Activated naive CD4-positive, alpha-beta T cell treated with anti-CD3 and anti-CD28 coated beads, Interleukin-2, amount 10 ng/mL, durations not matched to agents 7 days and 5 days (primary cell): Measurements from ENCODE around the gene CER1.

Source experiments
- CTCF ChIA-PET: fragments of 350-600 bp; sonication (Branson Sonifier 250); formaldehyde crosslinking; loops from one replicate; lab custom pipeline; 2021; ENCODE audit warnings: antibody characterized with exemption; lab: Charles Lee
- DNase-seq: peaks from one replicate; pipeline ENCODE4 v3.0.0-alpha.2; 2020
- H3K27ac Mint-ChIP-seq: one replicate; pipeline ENCODE4 v1.8.0; 2021; ENCODE audit warnings: mild to moderate bottlenecking, moderate library complexity, mixed read lengths
- H3K27me3 Mint-ChIP-seq: one replicate; pipeline ENCODE4 v1.8.0; 2021; ENCODE audit warnings: mild to moderate bottlenecking, mixed read lengths
- H3K36me3 Mint-ChIP-seq: one replicate; pipeline ENCODE4 v1.8.0; 2021; ENCODE audit warnings: mixed read lengths
- H3K4me1 Mint-ChIP-seq: one replicate; pipeline ENCODE4 v1.8.0; 2021; ENCODE audit warnings: mixed read lengths
- H3K4me3 Mint-ChIP-seq: one replicate; pipeline ENCODE4 v1.8.0; 2021; ENCODE audit warnings: mild to moderate bottlenecking, moderate library complexity, mixed read lengths
- H3K9me3 Mint-ChIP-seq: one replicate; pipeline ENCODE4 v1.8.0; 2021; ENCODE audit warnings: mixed read lengths

CER1 gene

GRCh38 chr9:14722391-14723035, at the start of gene CER1:
Gene CER1 (minus strand): TSS chr9:14722733. CDS start chr9:14722672, 61 bp downstream.
- Mint-ChIP-seq H3K4me1 (no peaks in the 10 kb centered on the region), H3K27me3 (peaks cover 11% of the 10 kb centered on the region), H3K4me3 (no peak within 1 kb of the TSS), H3K36me3 (no peaks in the 10 kb centered on the region), H3K27ac (no peak within 1 kb of the TSS), H3K9me3 (no peaks in the 10 kb centered on the region)
- CTCF ChIA-PET = interaction anchor here (0.6 kb wide), 1 partner anchor 845 kb away, joined by 3 read pairs; no protein-coding TSS in a partner anchor
- DNase-seq = no peak

GRCh38 chr9:14770592-14770991, 48.1 kb upstream of the CER1 start:
- CTCF ChIA-PET = interaction anchor here (1.1 to 2.5 kb wide), 4 partner anchors 10 to 155 kb away, joined by 3 to 7 read pairs (median 4); no protein-coding TSS in a partner anchor
- no peak overlapping the region for H3K27ac Mint-ChIP-seq
- peaks cover 5% of the 10 kb centered on the region for H3K27me3 Mint-ChIP-seq

GRCh38 chr9:14769230-14769571, 46.7 kb upstream of the CER1 start:
- H3K27ac Mint-ChIP-seq = no peak overlapping the region
- peaks cover 5% of the 10 kb centered on the region for H3K27me3 Mint-ChIP-seq
- no peak for DNase-seq
- H3K9me3 Mint-ChIP-seq = no peaks in the 10 kb centered on the region
- H3K4me3 Mint-ChIP-seq = no peak overlapping the region
- H3K4me1 Mint-ChIP-seq = no peaks in the 10 kb centered on the region
- CTCF ChIA-PET = interaction anchor here (0.5 to 2.5 kb wide), 12 partner anchors 11 to 1342 kb away, joined by 3 to 7 read pairs (median 3); no protein-coding TSS in a partner anchor
- no peaks in the 10 kb centered on the region for H3K36me3 Mint-ChIP-seq

More at GRCh38 chr9:14770592-14770991, 48.1 kb upstream of the CER1 start:
- H3K4me3 Mint-ChIP-seq = no peak overlapping the region
- H3K9me3 Mint-ChIP-seq = no peaks in the 10 kb centered on the region
- DNase-seq = no peak
- no peaks in the 10 kb centered on the region for H3K36me3 Mint-ChIP-seq
- no peaks in the 10 kb centered on the region for H3K4me1 Mint-ChIP-seq

- CTCF ChIA-PET = interaction anchor here (0.5 to 2.5 kb wide), 13 partner anchors 12 to 414 kb away, joined by 3 to 8 read pairs (median 4); no protein-coding TSS in a partner anchor
- peaks cover 5% of the 10 kb centered on the region for H3K27me3 Mint-ChIP-seq
- no peak overlapping the region for H3K27ac Mint-ChIP-seq
- DNase-seq = no peak
- H3K4me1 Mint-ChIP-seq = no peaks in the 10 kb centered on the region
- H3K4me3 Mint-ChIP-seq = no peak overlapping the region
- no peaks in the 10 kb centered on the region for H3K36me3 Mint-ChIP-seq
- H3K9me3 Mint-ChIP-seq = no peaks in the 10 kb centered on the region
These were observed 46.1 kb upstream of the CER1 start for GRCh38 chr9:14768405-14769229.

GRCh38 chr9:14766299-14766698, 43.8 kb upstream of the CER1 start:
- Mint-ChIP-seq H3K9me3 (no peaks in the 10 kb centered on the region), H3K36me3 (no peaks in the 10 kb centered on the region), H3K4me3 (no peak overlapping the region), H3K27ac (no peak overlapping the region), H3K27me3 (peaks cover 12% of the 10 kb centered on the region), H3K4me1 (no peaks in the 10 kb centered on the region)
- DNase-seq = no peak
- CTCF ChIA-PET = interaction anchor here (1.0 to 2.5 kb wide), 5 partner anchors 10 to 1338 kb away, joined by 3 to 8 read pairs (median 3); no protein-coding TSS in a partner anchor

- DNase-seq = no peak
- CTCF ChIA-PET = no interaction called here
- Mint-ChIP-seq H3K27me3 (peaks cover 11% of the 10 kb centered on the region), H3K4me1 (no peaks in the 10 kb centered on the region), H3K4me3 (no peak overlapping the region), H3K9me3 (no peaks in the 10 kb centered on the region), H3K36me3 (no peaks in the 10 kb centered on the region), H3K27ac (no peak overlapping the region)
These were observed 39.1 kb upstream of the CER1 start for GRCh38 chr9:14761584-14761983.

GRCh38 chr9:14760060-14760459, 37.5 kb upstream of the CER1 start:
- no peaks in the 10 kb centered on the region for H3K36me3 Mint-ChIP-seq

GRCh38 chr9:14756291-14756690, 33.8 kb upstream of the CER1 start:
- H3K9me3 Mint-ChIP-seq = no peaks in the 10 kb centered on the region
- no peak overlapping the region for H3K27ac Mint-ChIP-seq
- H3K4me3 Mint-ChIP-seq = no peak overlapping the region
- no peaks in the 10 kb centered on the region for H3K36me3 Mint-ChIP-seq
- H3K27me3 Mint-ChIP-seq = peaks cover 8% of the 10 kb centered on the region
- H3K4me1 Mint-ChIP-seq = no peaks in the 10 kb centered on the region
- no peak for DNase-seq
- CTCF ChIA-PET = interaction anchor here (1.5 to 1.9 kb wide), 2 partner anchors 11 to 12 kb away, joined by 4 to 8 read pairs; no protein-coding TSS in a partner anchor

More at GRCh38 chr9:14760060-14760459, 37.5 kb upstream of the CER1 start:
- Mint-ChIP-seq H3K27ac (no peak overlapping the region), H3K27me3 (peaks cover 11% of the 10 kb centered on the region), H3K4me1 (no peaks in the 10 kb centered on the region), H3K9me3 (no peaks in the 10 kb centered on the region), H3K4me3 (no peak overlapping the region)
- CTCF ChIA-PET = no interaction called here
- no peak for DNase-seq

- Mint-ChIP-seq H3K4me3 (no peak overlapping the region), H3K36me3 (no peaks in the 10 kb centered on the region), H3K4me1 (peaks cover 8% of the 10 kb centered on the region), H3K27me3 (peaks cover 19% of the 10 kb centered on the region), H3K27ac (no peak overlapping the region), H3K9me3 (no peaks in the 10 kb centered on the region)
- DNase-seq = no peak
- CTCF ChIA-PET = no interaction called here
These were observed 30.3 kb upstream of the CER1 start for GRCh38 chr9:14752871-14753270.

- peaks cover 8% of the 10 kb centered on the region for H3K4me1 Mint-ChIP-seq
- DNase-seq = no peak
- no peaks in the 10 kb centered on the region for H3K36me3 Mint-ChIP-seq
- no peak overlapping the region for H3K27ac Mint-ChIP-seq
- H3K4me3 Mint-ChIP-seq = no peak overlapping the region
- CTCF ChIA-PET = no interaction called here
- no peaks in the 10 kb centered on the region for H3K9me3 Mint-ChIP-seq
- peaks cover 18% of the 10 kb centered on the region for H3K27me3 Mint-ChIP-seq
These were observed 29.7 kb upstream of the CER1 start for GRCh38 chr9:14752271-14752670.

- CTCF ChIA-PET = no interaction called here
- Mint-ChIP-seq H3K9me3 (no peaks in the 10 kb centered on the region), H3K4me1 (peaks cover 8% of the 10 kb centered on the region), H3K36me3 (no peaks in the 10 kb centered on the region), H3K4me3 (no peak overlapping the region), H3K27ac (no peak overlapping the region), H3K27me3 (peaks cover 14% of the 10 kb centered on the region)
- no peak for DNase-seq
These were observed 28.3 kb upstream of the CER1 start for GRCh38 chr9:14750821-14751220.

- Mint-ChIP-seq H3K4me3 (no peak overlapping the region), H3K4me1 (peaks cover 8% of the 10 kb centered on the region), H3K9me3 (no peaks in the 10 kb centered on the region), H3K27ac (no peak overlapping the region), H3K27me3 (peaks cover 12% of the 10 kb centered on the region), H3K36me3 (no peaks in the 10 kb centered on the region)
- DNase-seq = no peak
- CTCF ChIA-PET = no interaction called here
These were observed 27.2 kb upstream of the CER1 start for GRCh38 chr9:14749741-14750211.

GRCh38 chr9:14748373-14748772, 25.8 kb upstream of the CER1 start:
- no peaks in the 10 kb centered on the region for H3K9me3 Mint-ChIP-seq
- H3K36me3 Mint-ChIP-seq = no peaks in the 10 kb centered on the region
- H3K27me3 Mint-ChIP-seq = peaks cover 11% of the 10 kb centered on the region
- no peak overlapping the region for H3K27ac Mint-ChIP-seq
- H3K4me3 Mint-ChIP-seq = no peak overlapping the region
- CTCF ChIA-PET = no interaction called here
- H3K4me1 Mint-ChIP-seq = peaks cover 8% of the 10 kb centered on the region
- no peak for DNase-seq

GRCh38 chr9:14747111-14747510, 24.6 kb upstream of the CER1 start:
- CTCF ChIA-PET = no interaction called here
- H3K27ac Mint-ChIP-seq = no peak overlapping the region
- no peak for DNase-seq

More at GRCh38 chr9:14747111-14747510, 24.6 kb upstream of the CER1 start:
- Mint-ChIP-seq H3K9me3 (no peaks in the 10 kb centered on the region), H3K4me3 (no peak overlapping the region), H3K4me1 (peaks cover 8% of the 10 kb centered on the region), H3K36me3 (no peaks in the 10 kb centered on the region), H3K27me3 (peaks cover 11% of the 10 kb centered on the region)
